T-helper 1 cell (primary cell): Measurements from ENCODE around the gene ARMC6.
"Not testable (repeated sequence)": the region's sequence is repeated elsewhere in the genome, so short reads cannot be mapped to it uniquely, and the experiment has no call there.

Source experiments
- DNase-seq, 5 donors: peaks; one replicate each; pipeline ENCODE4 v3.0.0-alpha.2; 2012 to 2020

ARMC6 gene

DNA sequence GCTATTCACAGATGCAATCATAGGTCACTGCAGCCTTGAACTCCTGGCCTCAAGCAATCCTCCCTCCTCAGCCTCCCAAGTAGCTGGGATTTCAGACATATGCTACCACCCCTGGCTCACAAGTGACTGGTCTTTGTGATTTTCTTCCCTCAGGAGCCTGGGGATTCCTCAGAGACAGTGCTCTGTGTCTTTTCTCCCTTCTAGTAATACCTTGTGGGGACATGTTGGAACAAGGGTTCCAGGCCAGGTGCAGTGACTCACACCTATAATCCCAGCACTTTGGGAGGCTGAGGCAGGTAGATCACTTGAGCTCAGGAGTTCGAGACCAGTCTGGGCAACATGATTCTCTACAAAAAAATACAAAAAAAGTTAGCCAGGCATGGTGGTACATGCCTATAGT is 10.0 kb upstream of the ARMC6 start:
- DNase-seq = not testable (repeated sequence)

- DNase-seq = no peak
These were observed 7.5 kb upstream of the ARMC6 start for GRCh38 chr19:19025861-19026260.

DNA sequence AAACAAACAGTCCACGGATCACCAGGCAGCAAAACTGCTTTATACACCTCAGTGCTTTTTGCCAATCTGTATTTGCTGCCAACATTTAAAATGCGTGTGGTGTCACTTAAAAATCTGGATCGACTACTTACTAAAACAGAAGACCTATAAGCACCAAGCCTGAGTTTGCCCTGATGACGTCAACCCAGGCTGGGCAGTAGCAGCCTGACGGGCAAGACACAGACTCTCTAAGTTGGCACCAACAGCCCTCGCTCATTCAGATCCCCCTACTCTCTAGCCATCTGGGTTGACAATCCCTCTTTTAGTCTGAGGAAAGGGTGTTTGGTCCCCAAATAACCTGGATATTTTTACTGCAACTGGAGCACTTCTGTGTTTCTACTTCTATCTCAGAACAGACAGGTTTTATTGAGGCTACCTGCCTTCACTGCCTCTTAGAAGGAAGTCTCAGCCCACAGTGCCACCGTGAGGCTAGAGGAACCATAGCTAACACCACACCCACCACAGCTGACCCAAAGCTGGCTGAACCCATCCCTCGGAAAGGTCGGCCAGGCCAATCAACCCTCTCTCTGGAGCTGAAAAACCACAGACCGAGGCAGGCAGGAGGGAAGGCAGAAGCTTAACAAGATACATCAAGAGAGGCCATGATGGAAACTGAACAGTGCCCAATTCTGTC is 7.0 kb upstream of the ARMC6 start:
- DNase-seq = no peak

- DNase-seq = no peak
These were observed 6.2 kb upstream of the ARMC6 start for GRCh38 chr19:19027228-19027627.

GRCh38 chr19:19028526-19028925 is 4.9 kb upstream of the ARMC6 start:
- DNase-seq = no peak

GRCh38 chr19:19031891-19032290 is 1.5 kb upstream of the ARMC6 start:
- DNase-seq = no peak

- peak in 4 of 5 donors; percentile 23 to 81 (median 50) for DNase-seq
These were observed 805 bp upstream of the ARMC6 start for GRCh38 chr19:19032420-19033175.

DNA sequence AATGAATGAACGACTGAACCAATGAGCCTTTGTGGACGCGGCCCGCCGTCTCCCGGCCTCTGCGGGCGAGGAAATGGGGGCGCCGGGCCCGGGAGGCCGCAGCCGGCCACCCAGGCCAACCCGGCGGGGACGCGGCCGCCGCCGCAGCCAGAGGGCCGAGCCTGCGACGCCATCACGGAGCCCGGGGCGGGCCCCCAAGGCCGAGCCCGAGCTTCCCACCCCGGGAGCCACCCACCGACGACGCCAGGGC is 302 bp upstream of the ARMC6 start:
- no peak for DNase-seq

DNA sequence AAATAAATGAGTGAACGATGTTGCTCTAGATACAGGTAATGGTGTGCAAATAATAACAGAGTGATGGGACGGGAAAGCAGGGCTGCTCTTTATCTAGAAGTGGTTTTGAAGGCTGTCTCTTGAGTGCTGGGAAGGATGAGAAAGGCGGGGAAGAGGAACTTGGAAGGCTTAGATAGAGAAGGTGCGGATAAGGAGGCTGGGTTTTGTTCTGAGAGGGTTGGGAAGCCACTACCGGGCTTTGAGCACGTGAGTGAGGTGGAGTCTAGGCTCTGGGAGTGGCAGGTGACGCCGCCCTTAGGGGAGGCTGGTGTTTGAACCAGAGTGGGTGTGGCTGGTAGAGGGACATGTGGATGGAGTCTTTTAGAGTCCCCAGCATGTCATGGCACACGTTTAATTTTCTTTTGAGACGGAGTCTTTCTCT is 811 bp downstream of the ARMC6 start:
- DNase-seq = peak; percentile 36 to 74 (median 58)

DNA sequence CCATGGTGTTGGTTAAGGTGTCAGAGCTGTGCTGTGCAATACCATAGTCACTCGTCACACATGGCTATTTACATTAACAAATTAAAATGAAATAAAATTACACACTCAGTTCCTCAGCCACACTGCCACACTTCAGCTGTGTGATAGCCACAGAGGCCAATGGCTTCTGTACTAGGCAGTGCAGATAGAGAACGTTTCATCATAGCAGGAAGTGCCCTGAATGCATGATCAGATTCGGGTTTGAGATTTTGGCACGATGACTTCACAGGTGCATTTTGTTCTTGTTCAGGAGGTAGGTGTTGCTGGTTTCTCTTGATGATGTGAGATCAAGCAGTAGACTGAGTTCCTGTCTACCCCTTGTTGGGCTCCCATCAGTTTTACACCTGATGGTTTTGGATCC is 6.5 kb downstream of the ARMC6 start:
- peak in 1 of 5 donors; percentile 55 for DNase-seq

- no peak for DNase-seq
These were observed 7.0 kb downstream of the ARMC6 start for GRCh38 chr19:19040417-19040816.

DNA sequence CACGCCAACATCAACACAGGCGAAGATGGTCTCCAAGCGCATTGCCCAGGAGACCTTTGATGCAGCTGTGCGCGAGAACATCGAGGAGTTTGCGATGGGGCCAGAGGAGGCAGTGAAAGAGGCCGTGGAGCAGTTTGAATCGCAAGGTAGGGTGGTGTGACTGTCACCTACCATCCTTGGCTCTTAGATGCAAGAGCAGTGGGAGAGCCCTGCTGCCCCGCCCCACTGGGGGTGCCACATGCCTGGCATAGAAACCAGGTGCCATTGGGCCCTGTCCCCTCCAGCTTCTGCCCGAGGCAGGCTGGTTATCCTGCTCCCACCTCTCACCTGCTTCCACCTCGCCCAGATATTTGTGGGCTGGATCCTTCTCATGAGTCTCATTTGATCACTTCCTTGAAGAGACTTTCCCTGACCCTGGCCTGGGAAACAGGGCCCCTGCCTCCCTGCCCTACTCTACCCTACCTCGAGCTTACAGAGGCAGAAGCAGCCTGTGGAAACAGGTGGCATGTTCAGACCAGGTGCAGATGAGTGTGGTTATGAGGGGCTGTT is 9.4 kb downstream of the ARMC6 start:
- no peak for DNase-seq

DNA sequence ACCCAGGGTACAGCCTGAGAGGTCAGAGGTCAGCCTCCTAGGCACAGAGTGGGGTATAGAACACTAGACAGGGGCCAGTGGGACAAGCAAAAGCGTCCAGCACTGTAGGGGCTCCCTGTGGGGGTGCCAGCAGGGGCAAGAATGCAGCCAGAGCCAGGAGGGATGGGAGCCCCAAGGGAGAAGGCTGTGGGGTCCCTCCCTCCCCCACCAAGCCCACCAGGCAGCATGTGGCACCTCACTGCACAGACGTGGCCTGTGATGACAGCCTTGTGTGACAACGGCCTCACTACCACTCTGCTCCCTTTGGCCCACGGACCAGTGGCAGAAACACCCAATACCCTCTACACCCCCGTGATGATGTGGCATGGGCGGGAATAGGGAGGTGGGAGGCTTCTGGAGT is 10.1 kb downstream of the ARMC6 start:
- no peak for DNase-seq

- no peak for DNase-seq
These were observed 10.5 kb downstream of the ARMC6 start for GRCh38 chr19:19043881-19044280.

- DNase-seq = no peak
These were observed 16.0 kb downstream of the ARMC6 start for GRCh38 chr19:19049406-19049805.

- no peak for DNase-seq
These were observed 16.7 kb downstream of the ARMC6 start for GRCh38 chr19:19050104-19050503.

DNA sequence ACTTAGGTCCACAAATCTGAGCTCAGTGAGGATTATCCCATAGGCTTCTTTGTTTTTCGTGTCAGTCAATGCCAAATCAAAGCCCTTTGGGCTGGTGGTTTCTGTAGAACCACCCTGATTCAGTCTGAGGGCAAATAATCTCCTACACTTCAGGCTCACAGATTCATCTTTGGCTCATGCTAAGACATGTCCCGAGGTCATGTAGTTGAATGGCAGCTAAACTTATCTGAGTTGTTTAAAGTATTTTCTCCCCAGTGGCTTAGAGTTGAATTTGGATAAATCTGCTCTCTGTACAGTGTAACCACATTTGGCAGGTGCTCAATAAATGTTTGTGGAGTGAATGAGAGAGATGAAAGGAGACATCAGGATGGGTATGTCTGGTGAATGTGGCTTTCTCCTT is 17.3 kb downstream of the ARMC6 start:
- no peak for DNase-seq

DNA sequence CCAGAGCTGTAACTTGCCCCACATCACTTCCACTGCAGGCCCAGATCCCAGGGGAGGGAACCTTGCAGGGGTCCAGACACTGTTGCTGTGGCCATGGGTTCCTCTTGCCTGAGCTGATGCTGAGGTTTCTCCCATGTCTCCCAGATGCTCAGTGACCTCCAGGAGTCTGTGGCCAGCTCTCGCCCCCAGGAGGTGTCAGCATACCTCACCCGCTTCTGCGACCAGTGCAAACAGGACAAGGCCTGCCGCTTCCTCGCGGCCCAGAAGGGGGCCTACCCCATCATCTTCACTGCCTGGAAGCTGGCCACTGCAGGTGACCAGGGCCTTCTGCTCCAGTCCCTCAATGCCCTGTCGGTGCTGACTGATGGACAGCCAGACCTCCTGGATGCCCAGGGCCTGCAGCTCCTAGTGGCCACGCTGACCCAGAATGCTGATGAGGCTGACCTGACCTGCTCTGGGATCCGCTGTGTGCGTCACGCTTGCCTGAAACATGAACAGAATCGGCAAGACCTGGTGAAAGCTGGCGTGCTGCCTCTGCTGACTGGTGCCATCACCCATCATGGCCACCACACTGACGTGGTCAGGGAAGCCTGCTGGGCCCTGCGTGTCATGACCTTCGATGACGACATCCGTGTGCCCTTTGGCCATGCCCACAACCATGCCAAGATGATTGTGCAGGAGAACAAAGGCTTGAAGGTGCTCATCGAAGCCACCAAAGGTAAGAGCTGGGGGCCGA is 18.2 kb downstream of the ARMC6 start:
- no peak for DNase-seq

GRCh38 chr19:19052921-19053320 is 19.5 kb downstream of the ARMC6 start:
- no peak for DNase-seq

DNA sequence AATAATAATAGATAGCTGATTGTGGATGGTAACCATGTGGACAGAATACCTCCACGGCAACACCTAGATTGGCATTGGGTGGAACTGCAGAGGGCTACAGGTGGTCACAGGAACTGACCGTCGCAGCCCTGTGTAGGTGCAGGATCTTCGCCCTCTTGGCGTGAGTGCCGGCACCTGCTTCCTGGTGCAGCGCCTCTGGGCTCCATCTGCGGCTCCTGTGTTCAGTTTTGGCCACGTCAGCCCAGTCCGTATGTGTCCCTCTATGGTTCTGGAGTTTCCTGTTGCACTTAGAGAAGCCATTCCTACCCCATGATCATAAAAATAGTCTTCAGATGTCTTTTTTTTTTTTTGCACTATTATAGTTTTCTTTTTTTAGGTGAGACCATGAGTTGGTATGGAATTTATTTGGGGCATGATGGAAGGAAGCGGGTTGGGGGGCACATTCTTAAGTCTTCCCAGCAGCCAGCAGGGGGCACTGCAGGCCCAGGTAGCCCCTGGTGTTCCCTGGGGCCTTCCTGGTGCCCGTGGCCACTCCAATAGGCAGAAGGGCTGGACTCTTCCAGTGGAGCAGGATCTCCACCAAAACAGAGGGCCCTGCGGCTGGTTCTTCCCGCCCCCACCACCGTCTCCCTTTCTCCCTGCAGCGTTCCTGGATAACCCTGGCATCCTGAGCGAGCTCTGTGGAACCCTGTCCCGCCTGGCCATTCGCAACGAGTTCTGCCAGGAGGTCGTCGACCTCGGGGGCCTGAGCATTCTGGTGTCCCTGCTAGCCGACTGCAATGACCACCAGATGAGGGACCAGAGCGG is 20.3 kb downstream of the ARMC6 start:
- DNase-seq = peak; percentile 35 to 59 (median 51)

DNA sequence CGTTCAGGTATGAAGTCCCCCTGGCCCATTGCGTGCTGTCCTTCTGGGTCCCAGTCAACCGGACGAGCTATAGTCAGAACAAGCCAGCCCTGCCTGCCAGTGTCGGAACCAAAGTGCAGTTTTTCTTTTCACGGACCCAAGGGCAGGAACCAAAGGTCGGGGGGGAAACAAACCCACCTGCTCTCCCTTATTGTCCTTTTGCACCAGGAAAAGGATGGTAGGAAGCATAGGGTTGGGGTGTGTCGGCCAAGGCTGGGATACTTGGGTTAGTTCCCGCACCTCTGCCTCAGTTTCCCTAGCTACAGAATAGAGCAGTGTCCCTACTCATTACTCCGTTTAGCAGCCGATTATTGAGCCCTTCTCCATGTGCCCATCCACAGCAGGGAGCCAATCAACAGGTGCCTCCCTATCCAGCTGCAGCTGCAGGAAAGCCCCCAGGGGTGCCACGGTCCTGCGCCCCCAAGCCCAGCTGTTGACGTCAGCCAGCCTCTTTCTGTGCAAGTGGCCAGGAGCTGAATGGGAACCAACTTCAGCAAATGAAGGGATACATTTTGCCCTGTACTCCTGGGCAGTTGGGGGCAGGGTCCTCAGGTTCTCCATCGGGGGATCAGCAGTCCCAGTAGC is 21.0 kb downstream of the ARMC6 start:
- DNase-seq = no peak

GRCh38 chr19:19054939-19055440 is 21.6 kb downstream of the ARMC6 start:
- DNase-seq = no peak
